Ramos (cell line): ENCODE data around the gene FOXQ1.
"Not testable (repeated sequence)": the region's sequence is repeated elsewhere in the genome, so short reads cannot be mapped to it uniquely, and the experiment has no call there.

Experiments
- in situ Hi-C: fragments of 300-500 bp; cut with MboI; formaldehyde crosslinking; loops from one replicate; pipeline ENCODE4 v1.14.3; 2022; ENCODE audit warnings: low sequenced_read_pairs; ENCODE audit not compliant: unreplicated experiment

FOXQ1 gene

DNA sequence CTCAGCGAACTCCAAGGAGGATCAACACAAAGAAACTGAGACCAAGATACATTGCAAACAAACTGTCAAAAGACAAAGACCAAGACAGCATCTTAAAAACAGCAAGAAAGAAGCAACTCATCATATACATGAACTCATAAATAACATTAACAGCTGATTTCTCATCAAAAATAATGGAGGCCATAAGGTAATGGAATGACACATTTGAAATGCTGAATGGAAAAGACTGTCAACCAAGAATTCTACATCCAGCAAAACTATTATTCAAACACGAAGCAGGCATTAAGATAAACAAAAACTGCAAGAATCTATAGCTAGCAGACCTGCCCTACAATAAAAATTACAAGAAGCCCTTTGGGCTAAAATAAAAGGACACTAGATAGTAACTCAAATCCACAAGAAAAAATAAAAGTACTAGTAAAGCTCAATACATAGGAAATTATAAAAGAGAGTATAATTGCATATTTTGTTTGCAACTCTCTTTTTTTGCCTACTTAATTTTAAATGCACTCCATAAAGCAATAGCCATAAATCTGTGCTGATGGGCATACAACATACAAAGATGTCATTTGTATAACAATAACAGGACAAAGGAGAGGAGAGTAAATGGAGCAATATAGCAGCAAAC is 39.6 kb downstream of the FOXQ1 start:
- in situ Hi-C loops, result no loop called here

DNA sequence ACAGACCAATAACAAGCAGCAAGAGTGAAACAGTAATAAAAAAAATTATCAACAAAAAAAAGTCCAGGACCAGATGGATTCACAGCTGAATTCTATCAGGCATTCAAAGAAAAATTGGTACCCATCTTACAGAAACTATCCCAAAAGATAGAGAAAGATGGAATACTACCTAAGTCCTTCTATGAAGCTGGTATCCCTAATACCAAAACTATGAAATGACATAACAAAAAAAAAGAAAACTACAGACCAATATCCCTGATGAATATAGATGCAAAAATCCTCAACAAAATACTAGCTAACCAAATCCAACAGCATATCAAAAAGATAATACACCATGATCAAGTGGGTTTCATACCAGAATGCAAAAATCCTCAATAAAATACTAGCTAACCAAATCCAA is 43.2 kb downstream of the FOXQ1 start:
- in situ Hi-C loops, result not testable (repeated sequence)

GRCh38 chr6:1361717-1362116 is 49.8 kb downstream of the FOXQ1 start:
- in situ Hi-C loops, result not testable (repeated sequence)

DNA sequence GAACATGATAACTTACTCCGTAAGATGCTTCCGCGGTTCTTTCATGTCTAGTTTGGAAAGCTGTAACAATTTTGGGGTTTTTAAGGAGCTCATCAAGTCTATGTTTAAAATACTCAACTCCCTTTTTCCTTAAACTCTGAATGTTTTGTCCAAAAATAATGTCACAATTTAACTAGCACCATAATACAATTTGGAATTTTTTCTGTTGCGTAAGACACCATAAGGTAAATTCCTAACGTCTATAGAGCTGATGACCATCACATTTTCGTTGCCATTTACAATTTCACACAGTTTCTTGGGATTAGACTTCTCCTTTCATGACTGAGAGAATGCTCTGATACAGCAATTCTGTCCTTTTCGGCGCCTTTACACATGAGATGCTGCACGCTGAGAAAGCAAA is 50.7 kb downstream of the FOXQ1 start:
- in situ Hi-C loops, result no loop called here

GRCh38 chr6:1363298-1363697 is 51.4 kb downstream of the FOXQ1 start:
- in situ Hi-C loops, result no loop called here

DNA sequence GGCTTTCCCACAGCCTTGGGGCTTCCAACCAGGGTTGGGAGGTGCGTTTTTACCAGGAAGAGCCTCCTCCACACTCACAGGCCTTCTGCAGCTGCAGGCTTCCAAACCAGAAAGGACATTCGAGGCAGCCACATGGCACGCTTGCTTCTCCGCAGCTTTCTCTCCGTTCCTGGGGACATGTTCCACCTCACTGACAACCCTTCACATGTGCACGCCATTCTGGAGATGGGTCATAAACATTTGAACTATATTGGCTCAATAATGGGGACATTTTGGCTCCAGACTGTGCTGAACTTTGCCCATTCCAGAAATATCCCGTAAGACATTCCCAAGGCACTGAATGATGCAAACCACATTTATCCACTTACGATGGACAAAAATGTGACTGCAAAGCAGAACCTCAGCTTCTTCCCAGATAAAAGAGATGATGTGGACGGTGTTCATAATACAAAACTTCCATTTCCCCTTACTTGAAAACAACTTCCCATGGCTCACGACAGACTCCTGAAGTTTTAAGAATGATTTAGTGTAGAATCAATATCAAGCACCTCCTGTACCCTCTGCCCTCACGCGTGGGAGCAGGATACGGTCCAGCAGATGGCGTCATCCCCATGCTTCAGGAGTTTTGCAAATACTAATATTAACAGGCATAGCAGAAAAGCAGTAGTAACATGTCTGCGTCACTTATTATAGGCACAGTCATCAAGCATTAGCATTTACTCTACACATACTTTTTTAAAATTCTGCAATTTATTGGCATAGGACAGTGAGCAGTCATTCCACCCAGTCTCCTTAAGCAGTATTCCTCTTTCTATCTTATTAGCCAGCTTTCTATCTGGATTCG is 52.1 kb downstream of the FOXQ1 start:
- in situ Hi-C loops, result no loop called here
